Neural crest cell (in vitro differentiated cells): Measurements from ENCODE around the gene FKRP. TPM values are rescaled to one million over a fixed set of nuclear protein-coding genes. Genes with fewer than 3 reads are reported as not detected.
A peak's percentile ranks its signal among the peaks of the same experiment; 100 is the strongest.

Source experiments
- DNase-seq: peaks from one replicate; pipeline ENCODE4 v3.0.0; 2021; ENCODE audit warnings: low read depth, mixed read lengths, low spot score
- H3K27ac Mint-ChIP-seq: one replicate; pipeline ENCODE4 v1.8.0; 2021; ENCODE audit warnings: mild to moderate bottlenecking, mixed read lengths; ENCODE audit not compliant: unreplicated experiment
- H3K27me3 Mint-ChIP-seq: 2 replicates; pipeline ENCODE4 v1.8.0; 2021; ENCODE audit warnings: low read depth, mild to moderate bottlenecking, mixed read lengths
- H3K36me3 Mint-ChIP-seq: 2 replicates; pipeline ENCODE4 v1.8.0; 2021; ENCODE audit warnings: low read depth, mild to moderate bottlenecking, mixed read lengths
- H3K4me1 Mint-ChIP-seq: 2 replicates; pipeline ENCODE4 v1.8.0; 2021; ENCODE audit warnings: mixed read lengths
- H3K4me3 Mint-ChIP-seq: one replicate; pipeline ENCODE4 v1.8.0; 2021; ENCODE audit warnings: mild to moderate bottlenecking, mixed read lengths
- H3K9me3 Mint-ChIP-seq: 2 replicates; pipeline ENCODE4 v1.8.0; 2021; ENCODE audit warnings: mixed read lengths
- CTCF ChIP-seq: fragments of 200-600 bp; sonication (generic); conservative IDR thresholded peaks from 2 replicates; pipeline ENCODE4 v1.5.0; 2021; ENCODE audit warnings: antibody characterized with exemption, mild to moderate bottlenecking
- total RNA-seq: library from RNA; stranded (reverse); gene quantifications from 2 replicates; pipeline ENCODE4 v1.2.1, GENCODE V29; 2021

The FKRP gene
- total RNA-seq, 1 donor from 2014 or later, result 38.6 TPM

- no peak overlapping the region for H3K27ac Mint-ChIP-seq
Observed at GRCh38 chr19:46727757-46728156, 18.1 kb upstream of the FKRP start.

GRCh38 chr19:46728208-46728607, 17.6 kb upstream of the FKRP start:
- Mint-ChIP-seq H3K4me3 (peak overlapping the region; percentile 53), H3K27me3 (no peaks in the 10 kb centered on the region), H3K27ac (no peak overlapping the region), H3K9me3 (no peaks in the 10 kb centered on the region), H3K36me3 (peaks cover 8% of the 10 kb centered on the region), H3K4me1 (peaks cover 7% of the 10 kb centered on the region)
- no peak for TF ChIP-seq CTCF
- no peak for DNase-seq

More at GRCh38 chr19:46727757-46728156, 18.1 kb upstream of the FKRP start:
- no peak for DNase-seq
- H3K9me3 Mint-ChIP-seq, result no peaks in the 10 kb centered on the region
- no peak overlapping the region for H3K4me3 Mint-ChIP-seq
- H3K36me3 Mint-ChIP-seq, result peaks cover 8% of the 10 kb centered on the region
- no peaks in the 10 kb centered on the region for H3K27me3 Mint-ChIP-seq
- no peak for TF ChIP-seq CTCF
- H3K4me1 Mint-ChIP-seq, result peaks cover 7% of the 10 kb centered on the region

DNA sequence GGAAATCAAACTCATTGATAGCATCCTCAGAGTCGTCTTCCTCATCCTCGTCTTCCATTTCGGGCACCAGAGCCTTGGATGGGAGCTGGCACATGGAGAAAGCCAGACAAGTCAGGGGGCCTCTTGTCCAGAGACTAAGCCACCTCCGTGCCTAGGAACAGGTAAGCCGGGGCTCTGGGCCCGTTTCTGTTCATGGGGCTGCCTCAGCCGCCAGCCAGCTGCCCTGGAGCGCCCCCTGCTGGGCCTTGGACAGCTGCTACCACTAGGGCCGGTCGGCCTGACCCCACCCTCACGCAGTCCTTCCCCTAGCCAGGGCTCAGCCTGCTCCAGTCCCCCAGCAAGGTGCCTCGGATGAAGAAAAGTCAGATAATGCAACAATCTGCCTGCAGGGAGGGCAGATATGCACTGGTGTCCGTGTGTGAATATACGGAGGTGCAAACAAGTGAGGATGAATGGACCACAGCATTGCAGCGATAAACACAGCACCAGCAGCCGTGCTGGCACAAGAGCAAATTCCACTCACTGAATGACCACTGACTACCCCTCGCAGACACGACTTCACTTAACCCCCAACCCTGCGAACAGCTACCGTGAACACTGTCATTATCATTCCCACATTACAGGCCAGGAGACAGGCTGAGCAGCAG, 17.0 kb upstream of the FKRP start:
- Mint-ChIP-seq H3K27me3 (no peaks in the 10 kb centered on the region), H3K27ac (peak overlapping the region; percentile 88), H3K4me1 (peaks cover 7% of the 10 kb centered on the region), H3K36me3 (peaks cover 8% of the 10 kb centered on the region), H3K4me3 (peak overlapping the region; percentile 53), H3K9me3 (no peaks in the 10 kb centered on the region)
- peak; percentile 92 for TF ChIP-seq CTCF
- DNase-seq, result peak; percentile 65

DNA sequence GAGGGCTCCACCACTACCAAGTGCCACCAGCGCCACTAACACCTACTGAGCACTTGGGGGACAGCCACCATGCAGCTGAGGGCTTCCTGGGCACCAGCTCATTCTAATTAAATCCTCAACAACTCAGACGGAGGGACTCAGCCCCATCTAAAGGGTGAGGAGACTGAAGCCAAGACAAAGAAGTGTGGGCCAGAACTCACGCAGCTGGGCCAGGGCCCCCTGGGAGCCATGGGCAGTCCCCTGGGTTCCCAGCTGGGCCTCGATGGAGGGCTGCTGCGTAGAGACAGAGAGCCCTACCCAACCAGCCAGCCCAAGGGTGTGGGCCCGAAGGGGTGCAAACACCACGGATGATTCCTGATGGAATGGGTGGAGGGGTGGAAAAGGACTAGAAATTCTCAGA, 16.2 kb upstream of the FKRP start:
- H3K4me1 Mint-ChIP-seq, result peaks cover 7% of the 10 kb centered on the region
- H3K36me3 Mint-ChIP-seq, result peaks cover 8% of the 10 kb centered on the region
- H3K9me3 Mint-ChIP-seq, result no peaks in the 10 kb centered on the region
- H3K27ac Mint-ChIP-seq, result peak overlapping the region; percentile 19
- DNase-seq, result no peak
- no peak overlapping the region for H3K4me3 Mint-ChIP-seq
- no peaks in the 10 kb centered on the region for H3K27me3 Mint-ChIP-seq
- TF ChIP-seq CTCF, result no peak

- no peak for TF ChIP-seq CTCF
- Mint-ChIP-seq H3K4me3 (no peak overlapping the region), H3K36me3 (peaks cover 8% of the 10 kb centered on the region), H3K27me3 (no peaks in the 10 kb centered on the region), H3K4me1 (peaks cover 7% of the 10 kb centered on the region), H3K9me3 (no peaks in the 10 kb centered on the region), H3K27ac (no peak overlapping the region)
- DNase-seq, result no peak
Observed at GRCh38 chr19:46730187-46730586, 15.7 kb upstream of the FKRP start.
